Tibial nerve (tissue), 3 donors: Measurements from ENCODE around the gene KLHL30.

Source experiments
- CTCF ChIP-seq, 5 experiments: fragments of 200-600 bp in 3 of 5; fragments of 450-650 bp in 2 of 5; sonication (generic) in 3 of 5; IDR thresholded peaks; one replicate each; pipeline ENCODE4 v1.5.1; 2016 to 2019; ENCODE audit warnings: antibody characterized with exemption in 5 of 5, mild to moderate bottlenecking in 3 of 5, moderate library complexity in 2 of 5
- POLR2A ChIP-seq, 2 donors: fragments of 450-650 bp; IDR thresholded peaks; one replicate each; pipeline ENCODE4 v1.6.1; 2017; ENCODE audit warnings: antibody characterized with exemption in 2 of 2, mild to moderate bottlenecking in 2 of 2, moderate library complexity in 2 of 2

- no peak for TF ChIP-seq CTCF (IDR thresholded peaks at IDR 0.05)
- TF ChIP-seq POLR2A (IDR thresholded peaks at IDR 0.05): no peak
Observed at GRCh38 chr2:238104691-238105371, 33.6 kb upstream of the KLHL30 start.
